Right renal cortex interstitium (tissue), 3 donors: ENCODE measurements around the gene CCDC157. TPM values are rescaled to one million over a fixed set of nuclear protein-coding genes. Genes with fewer than 3 reads are reported as not detected.

Experiments
- DNase-seq, 3 donors: peaks; one replicate each; pipeline ENCODE4 v3.0.0-alpha.2; 2013; ENCODE audit warnings: low read depth in 3 of 3, low spot score in 2 of 3
- polyA plus RNA-seq, 3 donors: library from polyadenylated mRNA; unstranded; fragments of 120-200 nt; gene quantifications; one replicate each; pipeline ENCODE4 v1.2.1, GENCODE V29; 2013; ENCODE audit not compliant: insufficient read length in 3 of 3

The CCDC157 gene
- 1 to 10 TPM; 4.1 to 5.4 (median 5.4) TPM for polyA plus RNA-seq

DNA sequence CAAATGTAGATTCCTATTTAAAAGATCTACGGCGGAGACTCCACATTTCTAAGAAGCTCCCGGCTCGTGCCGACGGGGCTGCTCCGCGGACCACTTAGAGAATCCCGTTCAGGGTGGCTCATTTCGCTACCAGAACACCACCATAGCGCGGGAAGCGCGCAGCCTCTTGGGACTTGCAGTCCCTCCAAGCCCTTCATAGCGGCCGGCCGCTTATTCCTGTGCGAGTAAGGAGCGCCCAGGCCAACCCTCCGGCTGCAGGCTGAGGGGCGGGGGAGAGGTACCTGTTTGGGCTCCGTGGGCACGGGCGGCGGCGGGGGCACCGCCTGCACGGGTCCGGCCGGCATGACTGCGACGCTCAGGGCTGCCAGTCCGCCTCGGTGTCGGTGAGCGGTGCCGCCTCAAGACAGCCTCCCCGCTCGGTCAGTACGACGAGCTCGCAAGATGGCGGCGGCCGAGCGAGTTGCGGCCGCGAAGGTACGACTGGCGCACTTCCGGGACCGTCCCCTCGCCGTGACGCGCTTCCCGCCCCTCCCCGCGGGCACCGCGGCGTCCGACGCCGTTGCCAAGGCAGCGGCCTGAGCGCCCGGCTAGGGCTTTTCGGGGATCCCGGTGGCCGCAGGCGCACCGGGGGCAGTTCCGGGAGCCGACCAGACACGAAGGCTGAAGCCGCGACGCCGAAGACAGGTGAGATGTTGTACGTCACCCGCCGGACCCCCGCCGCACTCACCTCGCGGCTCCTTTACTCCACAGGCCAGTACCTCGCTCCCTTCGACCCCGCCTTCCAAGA, at the start of gene CCDC157, which contains the start of gene SF3A1:
Gene CCDC157, plus strand, starts transcription at position 559 of the 787 bp plus-strand sequence. CDS start 8,994 bp downstream, outside the sequence.
Gene SF3A1, minus strand, starts transcription at position 446 of the 787 bp plus-strand sequence. Its CDS starts 102 bp downstream, at position 344.
- peak; percentile 80 to 83 (median 83) for DNase-seq

DNA sequence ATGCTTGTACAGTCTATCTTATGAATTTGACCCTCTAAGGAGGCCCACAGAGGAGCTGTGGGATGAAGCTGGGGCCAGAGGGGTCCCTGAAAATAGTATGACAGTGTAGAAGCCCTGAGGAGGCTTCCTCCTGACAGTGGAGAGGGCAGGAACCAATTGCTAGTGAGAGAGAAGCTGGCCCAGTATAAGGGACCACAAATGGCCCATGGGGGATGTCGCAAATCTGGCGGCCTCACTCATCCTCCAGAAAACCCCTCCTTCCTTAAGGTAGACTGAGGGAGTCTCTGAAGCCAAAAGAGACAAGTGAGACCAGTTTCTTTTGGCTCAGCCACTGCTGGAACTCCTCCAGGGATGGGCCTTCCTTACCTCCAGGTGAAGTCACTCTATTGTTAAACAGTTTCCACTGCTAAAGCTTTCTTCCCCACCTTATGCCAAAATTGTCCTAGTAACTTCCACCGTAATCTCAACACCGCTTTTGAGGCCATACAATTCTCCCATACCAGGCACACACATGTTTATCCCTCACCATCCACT, 49.7 kb upstream of the CCDC157 start:
- no peak for DNase-seq

DNA sequence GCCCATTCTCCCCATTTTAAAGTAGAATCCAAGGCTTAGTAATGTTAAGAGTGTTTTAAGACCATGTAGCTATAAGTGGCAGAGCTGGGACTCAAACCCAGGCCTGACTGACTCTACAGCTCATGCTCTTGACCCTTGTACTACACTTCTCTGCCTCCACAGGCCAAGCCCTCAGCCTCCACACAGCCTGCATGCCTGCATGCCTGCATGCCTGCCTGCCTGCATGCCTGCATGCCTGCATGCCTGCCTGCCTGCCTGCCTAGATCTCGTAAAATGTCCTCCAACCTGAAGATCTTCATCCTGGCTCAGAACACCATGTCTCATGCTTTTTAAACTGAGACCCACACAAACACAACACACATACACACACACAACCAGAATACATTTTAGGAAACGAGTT, 48.7 kb upstream of the CCDC157 start:
- DNase-seq = no peak

DNA sequence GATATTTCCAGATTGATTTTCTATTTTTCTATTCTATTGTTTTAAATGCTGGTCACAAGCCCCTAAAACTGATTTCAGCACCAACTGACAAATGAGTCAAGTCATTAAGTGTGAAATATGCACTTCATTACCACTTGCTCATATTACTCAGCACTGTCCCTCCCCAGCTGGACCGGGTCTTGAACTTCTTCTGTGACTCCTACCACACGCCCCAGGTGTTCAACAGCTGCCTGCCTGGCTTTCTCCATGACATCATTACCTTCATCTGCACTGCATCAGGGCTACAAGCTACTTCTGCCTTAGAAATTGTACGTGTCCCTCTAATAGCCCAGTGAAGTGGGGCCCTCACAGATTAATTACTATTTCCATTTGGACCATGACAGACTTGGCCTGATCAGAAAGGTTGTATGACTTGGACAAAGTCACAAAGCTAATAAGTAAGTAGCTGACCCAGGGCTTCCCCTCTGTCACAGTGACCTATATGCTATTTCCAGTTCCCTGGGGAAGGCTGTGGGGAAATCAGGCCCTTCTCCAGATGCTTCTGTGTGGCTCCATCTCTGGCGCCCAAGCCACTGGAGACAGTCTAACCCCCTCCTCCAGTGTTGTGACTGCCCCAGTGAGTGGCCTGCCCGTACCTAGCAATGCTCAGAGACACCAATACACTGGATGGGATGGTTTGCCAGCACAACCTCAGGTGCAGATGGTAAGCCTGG, 48.1 kb upstream of the CCDC157 start:
- no peak for DNase-seq

DNA sequence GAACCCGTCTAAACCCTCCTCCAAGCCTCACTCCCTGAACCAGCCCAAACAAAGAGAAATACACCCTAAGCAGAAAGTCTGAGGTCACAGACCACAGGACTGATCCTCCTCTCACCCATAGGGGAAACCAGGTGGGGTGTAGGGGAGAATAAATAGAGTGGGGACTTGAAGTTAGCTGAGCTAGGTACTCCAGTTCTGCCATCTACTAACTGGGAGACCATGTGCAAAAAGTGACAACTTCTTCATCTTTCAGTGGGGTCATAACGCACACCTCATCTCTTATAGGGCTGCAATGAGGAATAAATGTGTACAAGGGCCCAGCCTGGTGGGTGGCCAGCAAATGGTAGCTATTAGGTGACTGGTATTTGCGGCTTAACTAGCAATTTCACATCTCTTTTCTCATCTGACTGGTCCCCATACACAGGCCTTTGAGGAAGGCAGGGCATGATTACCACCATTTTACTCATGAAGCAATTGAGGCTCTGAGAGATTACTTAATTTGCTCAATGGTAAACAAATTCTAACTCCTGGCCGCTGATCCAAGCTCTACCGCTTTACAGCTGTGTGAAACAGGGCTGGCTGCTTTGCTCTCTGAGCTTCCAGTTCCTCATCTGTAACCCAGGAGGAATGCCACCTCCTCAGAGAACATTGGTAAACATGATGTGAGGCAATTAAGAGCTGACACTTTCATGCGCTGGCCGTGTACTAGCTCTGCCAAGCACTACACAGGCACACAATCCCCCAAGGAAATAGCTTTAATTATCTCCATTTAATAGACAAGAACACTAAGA, 46.7 kb upstream of the CCDC157 start:
- no peak for DNase-seq

DNA sequence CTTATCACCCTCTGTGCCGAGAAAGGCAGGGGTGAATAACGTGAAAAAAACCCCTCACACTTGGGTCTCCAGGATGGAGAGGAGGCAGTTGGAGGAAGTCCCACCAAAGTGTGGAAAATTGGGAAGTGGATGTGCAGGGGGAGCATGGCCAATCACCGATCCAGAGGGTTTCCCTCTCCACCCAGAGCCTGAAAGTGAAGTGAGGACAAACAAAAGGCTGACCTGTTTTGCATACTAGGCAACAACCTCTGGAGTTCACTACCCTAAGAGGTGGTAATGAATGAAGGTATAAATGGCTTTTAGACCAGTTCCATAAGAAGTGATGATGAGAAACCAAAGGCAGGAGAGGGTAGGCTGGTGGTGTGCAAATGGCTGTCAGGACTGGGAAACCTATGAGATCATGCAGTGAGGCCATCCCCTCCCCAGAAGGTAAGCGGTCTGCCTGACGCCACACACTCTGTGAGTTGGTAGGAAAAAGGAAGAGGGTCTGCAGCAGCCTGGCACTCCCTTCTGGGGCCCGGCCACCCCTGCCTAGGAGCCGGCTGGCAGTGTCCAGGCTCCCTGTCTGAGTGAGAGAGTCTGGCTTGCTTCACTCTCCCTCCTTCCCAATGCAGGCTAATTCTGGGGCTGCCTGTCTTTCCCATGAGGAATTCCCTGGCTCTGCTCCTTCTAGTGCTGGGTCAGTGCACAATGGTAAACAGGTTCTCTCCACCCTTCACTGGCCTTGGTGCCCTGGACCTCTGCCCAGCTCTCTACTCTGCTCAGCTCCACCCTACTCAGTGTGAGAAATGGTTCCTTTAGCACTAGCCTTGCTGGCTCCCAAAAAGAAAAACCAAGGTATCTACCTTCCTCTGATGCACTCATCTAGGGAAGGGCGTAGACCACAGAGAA, 45.7 kb upstream of the CCDC157 start:
- DNase-seq = no peak

DNA sequence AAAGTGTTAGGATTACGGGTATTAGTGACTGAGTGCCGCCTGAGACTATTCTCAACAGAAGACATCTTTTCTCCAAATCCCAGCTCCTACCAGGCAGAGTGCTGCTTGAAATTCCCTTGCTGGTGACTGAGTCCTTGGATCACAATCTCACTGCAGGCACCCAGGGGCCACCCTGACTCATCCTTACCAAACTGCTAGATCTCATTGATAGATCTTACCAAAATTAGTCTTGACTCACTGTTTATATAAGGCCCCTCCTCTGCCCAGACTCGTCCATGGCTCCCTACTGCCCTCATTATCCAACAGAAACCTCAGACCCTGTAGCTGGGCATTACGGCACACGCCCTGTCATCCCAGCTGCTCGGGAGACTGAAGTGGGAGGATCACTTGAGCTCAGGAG, 44.8 kb upstream of the CCDC157 start:
- no peak for DNase-seq

DNA sequence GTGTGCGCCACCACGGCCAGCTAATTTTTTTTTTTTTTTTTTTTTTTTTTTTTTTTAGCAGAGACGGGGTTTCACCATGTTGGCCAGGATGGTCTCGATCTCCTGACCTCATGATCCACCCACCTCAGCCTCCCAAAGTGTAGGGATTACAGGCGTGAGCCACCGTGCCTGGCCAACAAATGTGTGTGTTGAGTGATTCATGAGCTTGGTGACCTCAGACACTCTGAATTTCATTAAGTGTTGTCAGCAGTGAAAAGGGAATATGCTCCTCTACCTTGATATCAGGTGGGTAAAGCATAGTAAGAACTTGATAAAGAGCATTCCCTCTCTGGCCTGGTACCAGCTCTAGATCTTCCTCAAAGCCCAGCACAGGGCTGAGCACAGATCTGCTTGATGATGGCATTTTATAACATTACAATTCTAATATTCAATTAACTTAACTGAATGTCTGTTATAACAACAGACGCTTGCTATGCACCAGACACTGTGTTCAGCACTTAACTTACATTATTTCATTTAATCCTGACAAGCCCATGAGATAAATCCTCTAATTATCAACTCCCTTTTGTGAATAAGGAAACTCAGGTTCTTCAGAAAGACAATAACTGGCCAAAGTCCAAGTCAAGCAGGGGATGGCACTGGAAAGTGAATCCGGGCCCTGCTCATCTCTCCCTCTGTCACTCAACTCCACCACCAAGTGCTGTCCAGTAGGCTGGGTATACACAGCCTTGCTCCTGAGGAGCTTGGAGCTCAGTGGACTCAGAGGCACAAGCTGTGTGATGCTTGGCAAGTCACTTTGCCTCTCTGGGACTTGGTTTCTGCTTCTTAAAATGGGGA, 43.1 kb upstream of the CCDC157 start:
- DNase-seq = no peak

DNA sequence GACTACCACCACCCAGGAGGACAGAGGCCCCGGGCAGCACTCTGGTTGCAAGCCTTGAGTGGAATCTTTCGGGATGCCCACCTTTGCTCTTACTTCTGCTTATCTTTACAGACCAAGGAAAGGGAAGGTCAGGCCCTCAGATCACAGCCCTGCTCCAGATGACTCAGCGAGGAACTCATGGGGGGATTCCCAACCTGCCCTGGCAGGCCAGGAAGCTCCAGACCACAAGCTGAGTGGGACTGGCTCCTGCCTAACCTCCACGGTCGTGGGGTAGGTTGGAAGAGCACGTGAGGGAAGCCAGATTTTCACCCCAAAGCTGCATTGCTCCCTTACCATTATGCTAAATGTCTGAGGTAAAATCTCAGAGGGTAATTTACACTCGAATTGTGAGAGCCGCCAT, 41.9 kb upstream of the CCDC157 start:
- DNase-seq = no peak

DNA sequence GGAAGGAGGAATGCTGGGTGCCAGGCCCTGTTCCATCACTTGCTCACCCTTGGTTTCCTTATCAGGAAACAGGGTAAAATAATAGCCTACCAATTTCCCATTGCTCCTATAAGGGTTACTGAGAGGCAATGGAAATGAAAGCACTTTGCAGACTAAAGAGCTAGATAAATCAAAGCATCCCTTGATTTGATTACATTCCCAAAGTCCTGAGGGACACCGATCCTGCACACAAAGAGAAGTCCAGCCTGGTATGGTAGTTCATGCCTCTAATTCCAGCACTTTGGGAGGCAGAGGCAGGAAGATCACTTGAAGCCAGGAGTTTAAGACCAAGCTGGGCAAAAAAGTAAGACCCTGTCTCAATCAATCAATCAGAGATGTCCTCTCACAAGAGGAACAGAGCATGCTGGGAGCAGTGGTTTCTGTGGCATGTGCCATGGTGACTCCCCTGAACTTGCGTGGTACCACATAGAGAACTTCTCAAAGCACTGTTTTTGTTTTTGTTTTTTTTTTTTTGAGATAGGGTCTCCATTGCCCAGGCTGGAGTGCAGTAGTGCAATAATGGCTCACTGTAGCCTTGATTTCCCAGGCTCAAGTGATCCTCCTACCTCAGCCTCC, 40.7 kb upstream of the CCDC157 start:
- DNase-seq = no peak

DNA sequence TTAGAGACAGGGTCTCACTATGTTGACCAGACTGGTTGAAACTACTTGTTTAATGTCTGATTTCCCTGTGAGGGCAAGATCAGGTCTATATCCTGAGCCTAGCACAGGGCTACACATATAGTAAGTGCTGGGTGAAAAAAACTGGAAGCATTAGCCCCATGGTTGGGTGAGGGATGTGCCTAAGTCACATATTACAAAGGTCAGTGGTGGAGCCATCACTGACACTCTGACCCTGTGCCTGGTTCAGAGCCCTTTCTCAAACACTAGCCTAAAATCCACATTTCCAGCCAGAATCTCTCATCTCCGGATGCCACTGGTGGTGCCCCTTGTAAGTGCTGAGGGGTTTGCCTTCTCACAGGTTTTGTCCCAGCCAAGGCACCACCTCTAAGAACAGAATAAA, 39.0 kb upstream of the CCDC157 start:
- DNase-seq = no peak

DNA sequence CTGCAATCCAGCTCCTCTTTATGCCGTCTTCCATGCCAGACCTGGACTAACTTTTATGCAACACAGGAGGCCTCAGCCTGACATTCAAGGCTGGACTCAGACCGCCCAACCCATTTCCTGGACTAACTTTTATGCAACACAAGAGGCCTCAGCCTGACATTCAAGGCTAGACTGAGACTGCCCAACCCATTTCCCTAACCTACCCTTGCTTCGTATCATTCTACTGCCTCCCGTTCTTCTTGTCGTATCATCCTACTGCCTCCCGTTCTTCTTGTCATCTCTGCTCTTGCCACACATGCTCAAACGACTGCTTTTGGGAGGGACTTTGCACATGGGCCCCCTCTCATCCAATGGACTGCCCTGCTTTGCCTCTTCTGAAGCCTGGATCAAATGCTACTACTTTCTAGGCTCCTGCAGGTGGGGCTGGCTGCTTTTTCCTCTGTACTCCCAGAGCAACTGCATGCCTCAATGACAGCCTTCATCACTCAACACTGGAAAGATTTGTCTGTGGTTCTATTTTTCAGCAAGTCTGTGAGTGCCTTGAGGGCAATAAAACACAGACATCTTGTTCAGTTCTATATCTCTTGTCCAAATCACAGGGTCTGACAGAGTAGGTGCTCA, 37.9 kb upstream of the CCDC157 start:
- no peak for DNase-seq

DNA sequence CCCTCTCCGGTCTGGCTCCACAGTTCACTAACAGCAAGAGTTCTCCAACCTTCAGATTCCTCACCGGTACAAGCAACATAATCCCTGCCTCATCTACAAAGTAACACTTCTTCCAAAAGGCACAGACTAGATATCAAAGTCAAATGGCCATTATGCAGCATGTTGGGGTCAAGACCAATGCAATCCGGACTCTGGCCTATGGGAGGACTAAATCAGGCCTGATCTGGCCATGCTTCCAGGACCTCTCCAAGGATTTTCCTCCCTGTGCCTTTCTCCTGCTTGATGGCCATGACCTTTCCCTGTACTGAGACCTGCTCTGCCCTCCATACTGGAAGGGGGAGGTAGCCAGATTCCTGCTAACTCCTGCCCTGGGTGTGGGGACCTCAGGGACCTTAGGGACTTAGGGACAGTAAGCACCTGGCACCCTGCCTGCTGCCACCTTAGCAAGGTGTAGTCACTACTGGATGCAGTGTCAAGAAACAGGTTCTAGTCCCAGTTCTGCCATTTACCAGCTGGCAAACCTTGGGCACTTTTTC, 36.7 kb upstream of the CCDC157 start:
- no peak for DNase-seq

DNA sequence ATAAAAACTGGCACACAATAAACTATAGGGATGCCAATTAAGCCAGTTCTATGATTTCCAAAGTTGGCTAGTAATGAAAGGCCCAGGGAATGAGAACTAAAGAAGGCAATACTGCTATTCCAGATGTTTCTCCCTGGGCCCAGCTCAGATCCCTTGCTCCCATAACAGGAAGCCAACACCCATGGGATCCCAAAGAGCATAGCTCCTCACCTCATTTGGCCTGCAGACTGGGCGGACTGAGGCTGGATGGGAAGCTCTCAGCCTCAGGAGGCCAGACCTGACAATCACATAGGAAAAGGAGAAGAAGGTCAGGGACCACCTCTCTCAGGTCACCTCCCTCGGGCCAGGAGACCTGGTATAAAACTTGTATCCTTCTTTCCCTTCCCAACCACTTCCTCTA, 35.3 kb upstream of the CCDC157 start:
- no peak for DNase-seq

DNA sequence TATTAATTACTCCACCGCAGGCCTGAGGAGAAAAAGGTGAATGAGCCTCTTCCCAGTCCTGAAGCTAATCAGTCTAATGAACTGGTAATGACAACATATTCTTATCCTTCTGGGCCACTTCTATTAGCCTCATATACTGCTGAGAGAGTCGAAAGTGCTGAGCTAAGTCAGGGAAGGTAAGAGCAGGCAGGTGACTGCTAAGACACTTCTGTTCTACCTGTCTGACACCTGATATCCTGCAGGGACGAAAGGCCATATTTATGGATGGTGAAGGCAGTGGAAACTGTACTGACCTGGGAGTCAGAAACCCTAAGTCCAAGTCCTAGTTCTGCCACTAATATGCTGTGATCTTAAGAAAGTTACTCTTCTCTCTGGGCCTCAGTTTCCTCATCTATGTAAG, 33.6 kb upstream of the CCDC157 start:
- no peak for DNase-seq

DNA sequence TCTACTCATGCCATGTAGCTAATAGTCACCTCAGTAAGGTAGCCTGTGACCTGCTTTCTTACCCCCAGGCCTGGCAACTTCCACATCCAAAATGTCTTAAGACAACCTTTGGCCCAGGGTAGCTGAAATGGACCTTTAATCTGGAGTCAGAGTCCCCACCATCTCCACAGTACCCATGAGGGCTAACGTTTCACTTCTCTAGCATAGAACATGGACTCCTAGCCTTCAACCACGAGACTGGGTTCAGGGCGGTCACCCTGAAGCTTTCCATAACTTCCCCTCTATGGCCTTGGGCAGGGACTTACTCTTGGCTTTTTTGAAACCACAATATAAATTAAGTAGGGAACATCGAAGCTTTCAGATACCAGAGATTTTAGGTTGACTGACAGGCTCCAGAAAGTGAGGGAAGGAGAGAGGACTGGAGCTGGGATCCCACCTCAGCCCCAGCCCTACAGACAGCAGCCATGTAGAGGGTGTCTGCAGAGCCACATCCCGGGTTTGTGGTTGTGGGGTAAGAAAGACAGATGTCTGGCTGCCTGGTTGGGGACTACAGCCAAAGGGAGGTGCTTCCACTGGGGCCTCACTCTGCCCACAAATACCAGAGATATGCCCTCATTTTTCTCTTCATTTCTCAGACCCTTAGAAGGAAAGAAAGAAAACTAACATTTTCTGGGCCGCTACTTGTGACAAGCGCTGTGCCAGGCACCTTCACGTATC, 32.6 kb upstream of the CCDC157 start:
- no peak for DNase-seq

DNA sequence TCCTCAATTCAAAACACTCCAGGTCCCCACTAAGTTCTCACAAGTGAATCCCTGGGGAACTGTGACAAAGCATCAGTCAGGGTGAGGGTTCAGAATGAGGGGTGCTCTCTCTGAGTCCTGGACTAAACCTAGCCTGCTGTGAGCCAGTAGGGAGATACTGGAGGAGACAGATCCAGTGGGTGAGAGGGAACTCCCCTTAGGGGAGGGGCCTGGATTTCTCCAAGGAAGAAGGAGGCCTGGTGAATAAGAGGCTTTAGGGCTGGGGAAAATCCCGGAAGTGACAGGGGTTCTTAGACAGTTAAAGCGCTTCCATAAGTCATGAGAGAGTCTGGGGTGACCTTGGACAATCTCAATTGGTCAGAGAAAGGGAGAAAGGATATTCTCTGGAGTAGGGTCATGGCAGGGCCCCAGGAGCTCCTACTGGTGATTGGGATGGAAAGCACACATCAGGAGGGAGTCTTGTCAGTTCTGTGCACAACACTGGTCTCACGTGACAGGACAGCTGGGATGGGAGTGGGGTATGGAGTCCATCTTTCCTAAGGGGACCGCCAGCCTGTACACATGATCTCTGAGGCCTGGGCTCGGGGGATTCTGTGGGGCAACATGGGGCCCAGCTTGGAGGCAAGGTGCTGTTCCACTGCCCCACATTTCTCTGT, 31.6 kb upstream of the CCDC157 start:
- no peak for DNase-seq
